Measurements from ENCODE around the gene C2CD2.

C2CD2 gene

GRCh38 chr21:41865002-41865777 lies 88.6 kb downstream of the C2CD2 start:
- H3K4me3 ChIP-seq (ENCODE audit: low read length): no peak overlapping the region
- TF ChIP-seq CTCF (conservative IDR thresholded peaks at IDR 0.05; ENCODE audit: low read length): no peak
- DNase-seq (ENCODE audit: low read depth): no peak

- no peak for TF ChIP-seq CTCF (conservative IDR thresholded peaks at IDR 0.05; ENCODE audit: low read length)
- no peak for DNase-seq (ENCODE audit: low read depth)
- no peak overlapping the region for H3K4me3 ChIP-seq (ENCODE audit: low read length)
These were observed 89.4 kb downstream of the C2CD2 start for GRCh38 chr21:41864311-41865001.

GRCh38 chr21:41863439-41863740 lies 90.4 kb downstream of the C2CD2 start:
- TF ChIP-seq CTCF (conservative IDR thresholded peaks at IDR 0.05; ENCODE audit: low read length): no peak
- DNase-seq (ENCODE audit: low read depth): no peak
- H3K4me3 ChIP-seq (ENCODE audit: low read length): no peak overlapping the region

- TF ChIP-seq CTCF (conservative IDR thresholded peaks at IDR 0.05; ENCODE audit: low read length): no peak
- no peak for DNase-seq (ENCODE audit: low read depth)
- no peak overlapping the region for H3K4me3 ChIP-seq (ENCODE audit: low read length)
These were observed 91.8 kb downstream of the C2CD2 start for GRCh38 chr21:41861987-41862386.

- no peak overlapping the region for H3K4me3 ChIP-seq (ENCODE audit: low read length)
These were observed 92.6 kb downstream of the C2CD2 start for GRCh38 chr21:41861255-41861654.

GRCh38 chr21:41859297-41859980 lies 94.4 kb downstream of the C2CD2 start:
- no peak for DNase-seq (ENCODE audit: low read depth)
- no peak for TF ChIP-seq CTCF (conservative IDR thresholded peaks at IDR 0.05; ENCODE audit: low read length)
- no peak overlapping the region for H3K4me3 ChIP-seq (ENCODE audit: low read length)

More at GRCh38 chr21:41861255-41861654, 92.6 kb downstream of the C2CD2 start:
- TF ChIP-seq CTCF (conservative IDR thresholded peaks at IDR 0.05; ENCODE audit: low read length): no peak
- DNase-seq (ENCODE audit: low read depth): no peak

Data from AG10803 (cell line).